Adrenal gland (tissue), 12 donors: ENCODE results near the gene EXOC3L4. TPM values are rescaled to one million over a fixed set of nuclear protein-coding genes. Genes with fewer than 3 reads are reported as not detected.

Experiments used
- DNase-seq, 7 donors: peaks; one replicate each; pipeline ENCODE4 v3.0.0-alpha.2; 2019 to 2020
- H3K27ac ChIP-seq, 5 donors: fragments of 200-600 bp; sonication (generic) in 4 of 5; 1 replicate in 3 of 5; 2 replicates in 2 of 5; pipeline versions ENCODE4 v1.5.1 to v1.8.0; 2016 to 2020; ENCODE audit warnings: mild to moderate bottlenecking in 1 of 5
- H3K27me3 ChIP-seq: fragments of 200-600 bp; 2 replicates; pipeline ENCODE4 v1.8.0; 2021
- H3K36me3 ChIP-seq, 2 donors: fragments of 200-600 bp; replicated peaks in 1 of 2; 1 replicate in 1 of 2; 2 replicates in 1 of 2; pipeline versions ENCODE4 v1.5.1 to v1.8.0; 2018 to 2022
- H3K4me1 ChIP-seq, 2 donors: fragments of 200-600 bp; replicated peaks in 1 of 2; 1 replicate in 1 of 2; 2 replicates in 1 of 2; pipeline versions ENCODE4 v1.5.1 to v1.8.0; 2018 to 2021
- H3K4me3 ChIP-seq, 4 donors: fragments of 200-600 bp; sonication (generic) in 3 of 4; one replicate each; pipeline ENCODE4 v1.5.1; 2016 to 2018
- H3K9me3 ChIP-seq, 3 donors: fragments of 200-600 bp; sonication (generic) in 1 of 3; replicated peaks in 1 of 3; 1 replicate in 2 of 3; 2 replicates in 1 of 3; pipeline versions ENCODE4 v1.5.1 to v1.8.0; 2016 to 2021
- CTCF ChIP-seq, 6 experiments: fragments of 450-650 bp in 4 of 6; fragments of 200-600 bp in 2 of 6; sonication (generic) in 1 of 6; IDR thresholded peaks; 1 replicate in 5 of 6; 2 replicates in 1 of 6; pipeline versions ENCODE4 v1.5.1 to v1.8.0; 2016 to 2021; ENCODE audit warnings: antibody characterized with exemption in 6 of 6, mild to moderate bottlenecking in 2 of 6, moderate library complexity in 1 of 6
- POLR2A ChIP-seq, 2 donors: fragments of 450-650 bp; IDR thresholded peaks; one replicate each; pipeline ENCODE4 v1.6.1; 2017; ENCODE audit warnings: antibody characterized with exemption in 2 of 2, mild to moderate bottlenecking in 2 of 2, moderate library complexity in 1 of 2
- WGBS, 4 donors: extraction: QIAGEN DNeasy Blood & Tissue Kit in 2 of 4; methylation state at CpG; one replicate each; pipeline versions ENCODE4 v1.1.5 to v1.1.7; 2013 to 2017; 5-methylcytosine and 5-hydroxymethylcytosine counted together
- intact Hi-C, 2 donors: fragments of 100-400 bp; cut with DNase I; formaldehyde crosslinking; loops; one replicate each; pipeline versions ENCODE4 v1.14.1 to v1.15.0; 2022 to 2023
- polyA plus RNA-seq, 3 donors: library from polyadenylated mRNA; stranded (reverse); fragments of 200-250 nt in 2 of 3; fragments of 350-450 nt in 1 of 3; fragmentation: Illumina TruSeq in 1 of 3; extraction: RNeasy Lipid Tissue Mini Kit (QIAGEN cat#74804) in 1 of 3; gene quantifications; one replicate each; pipeline ENCODE4 v1.2.3, GENCODE V29; 2013 to 2014
- total RNA-seq, 9 donors: library from RNA; depleted of rRNA in 4 of 9; stranded (reverse); fragments of >200 nt in 4 of 9; fragments of 120-200 nt in 1 of 9; fragmentation: NEBNext Ultra II Directional in 1 of 9; extraction: Animal tissue kit (Norgen Biotek cat#: 25700) in 1 of 9; gene quantifications; one replicate each; pipeline versions ENCODE4 v1.1.0 to v1.2.4, GENCODE V29; 2013 to 2023
- donor health status: healthy with polysubstance abuse.
- donor health status: Bipolar disorder and iron deficiency.
- donor health status: DM: yes; HTN: yes; CAD: no.
- donor health status: DM: no; HTN: no; CAD: no.
- donor health status: DM: no; HTN: no; CAD: no.
- donor health status: DM: yes; HTN: yes; CAD: no.

Gene EXOC3L4
- total and polyA plus RNA-seq, 12 donors: 0.12 to 4.3 (median 1.6) TPM; not detected in 1

DNA sequence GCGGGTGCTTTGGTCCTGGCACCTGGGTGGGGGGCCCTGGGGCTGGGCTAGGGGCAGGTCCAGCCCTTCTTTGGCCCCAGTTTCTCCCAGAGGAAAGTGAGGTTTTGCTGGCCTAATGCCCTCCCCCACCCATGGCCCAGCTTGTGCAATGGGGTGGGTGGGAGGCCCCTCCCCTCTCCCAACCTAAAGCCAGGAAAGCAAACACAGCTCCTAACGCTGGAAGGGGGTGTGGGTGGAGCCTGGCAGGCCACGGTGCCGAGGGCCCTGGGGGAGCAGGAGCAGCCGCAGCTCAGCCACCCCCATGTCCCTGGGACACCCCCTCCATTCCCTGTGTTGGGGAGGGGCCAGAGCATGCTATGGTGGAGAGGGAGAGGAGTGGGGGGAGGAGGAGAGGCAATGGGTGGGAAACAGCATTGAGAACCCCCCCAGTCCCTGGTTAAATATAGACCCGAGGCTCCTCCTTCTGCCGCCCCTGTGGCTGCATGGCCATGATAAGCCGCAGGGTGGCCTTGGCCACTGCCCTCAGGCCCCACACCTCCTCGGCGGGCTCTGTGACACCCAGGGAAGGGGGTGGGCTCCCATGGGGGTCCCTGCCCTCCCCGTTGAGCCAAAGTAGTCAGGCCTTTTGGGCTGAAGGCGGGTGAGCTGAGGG, 4.7 kb downstream of the EXOC3L4 start:
- 37 to 68% (median 51%) methylated on average over 1 to 12 of the region's 12 CpGs for WGBS, 4 donors
- H3K4me1 ChIP-seq: peaks cover 8 to 10% of the 10 kb centered on the region in 2 donors
- no peaks in the 10 kb centered on the region for H3K36me3 ChIP-seq
- DNase-seq: no peak
- no peaks in the 10 kb centered on the region for H3K9me3 ChIP-seq
- H3K27me3 ChIP-seq: peaks cover 13% of the 10 kb centered on the region
- H3K27ac ChIP-seq: no peak overlapping the region
- TF ChIP-seq CTCF (IDR thresholded peaks at IDR 0.05) (no peak), POLR2A (IDR thresholded peaks at IDR 0.05) (no peak)
- H3K4me3 ChIP-seq: no peak overlapping the region
- intact Hi-C loops: no loop called here

DNA sequence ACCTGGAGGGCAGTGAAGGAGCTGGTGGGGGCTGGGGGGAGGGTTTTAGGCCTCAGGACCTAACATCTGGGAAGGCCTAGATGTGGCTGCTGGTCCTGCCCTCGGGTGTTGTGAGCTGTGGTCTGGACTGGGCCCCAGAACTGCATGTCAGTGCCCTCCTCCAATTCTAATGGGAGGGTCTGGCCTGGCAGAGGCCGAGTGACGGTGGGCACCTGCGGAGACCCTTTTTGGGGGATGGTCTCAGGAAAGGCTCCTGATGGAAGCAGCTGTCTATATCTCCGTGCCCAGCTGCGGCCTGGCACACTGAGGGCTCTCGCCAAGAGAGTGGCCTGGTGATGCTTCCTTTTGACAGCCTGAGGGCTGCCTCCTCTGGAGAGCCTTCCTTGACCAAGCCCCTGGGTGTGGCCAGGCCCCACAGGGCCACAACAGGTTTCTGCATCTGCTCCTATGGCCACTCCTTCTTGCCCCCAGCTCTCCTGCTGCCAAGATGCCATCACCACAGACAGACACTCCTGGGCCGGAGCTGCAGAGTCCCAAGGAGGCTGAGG, 5.3 kb downstream of the EXOC3L4 start:
- Histone ChIP-seq H3K36me3 (no peaks in the 10 kb centered on the region), H3K27me3 (peaks cover 17% of the 10 kb centered on the region), H3K4me3 (no peak overlapping the region), H3K4me1 (peaks cover 8 to 16% of the 10 kb centered on the region in 2 donors), H3K9me3 (no peaks in the 10 kb centered on the region), H3K27ac (no peak overlapping the region)
- WGBS, 4 donors: 80 to 88% (median 85%) methylated on average over 1 to 8 of the region's 8 CpGs
- DNase-seq: no peak
- no peak for TF ChIP-seq CTCF (IDR thresholded peaks at IDR 0.05)
- TF ChIP-seq POLR2A (IDR thresholded peaks at IDR 0.05): no peak
- intact Hi-C loops: loop anchor here in 1 of 2 donors (5.0 kb wide), 1 partner anchor 87 kb away; no protein-coding TSS in a partner anchor

GRCh38 chr14:103100281-103101121, 6.0 kb downstream of the EXOC3L4 start:
- no peak overlapping the region for H3K4me3 ChIP-seq
- no peak for DNase-seq
- intact Hi-C loops: loop anchor here in 1 of 2 donors (5.0 kb wide), 1 partner anchor 87 kb away; no protein-coding TSS in a partner anchor
- TF ChIP-seq CTCF (IDR thresholded peaks at IDR 0.05): no peak
- TF ChIP-seq POLR2A (IDR thresholded peaks at IDR 0.05): no peak
- H3K36me3 ChIP-seq: no peaks in the 10 kb centered on the region
- peaks cover 8 to 16% of the 10 kb centered on the region in 2 donors for H3K4me1 ChIP-seq
- peaks cover 17% of the 10 kb centered on the region for H3K27me3 ChIP-seq
- WGBS, 4 donors: 86 to 90% (median 88%) methylated on average over 11 to 25 of the region's 25 CpGs
- no peak overlapping the region for H3K27ac ChIP-seq
- no peaks in the 10 kb centered on the region for H3K9me3 ChIP-seq
